Activated CD4-positive, alpha-beta T cell treated with anti-CD3 and anti-CD28 coated beads, Interleukin-2, amount 50 U/mL, for 4 hours (primary cell): ENCODE measurements around the gene TMEM43.

Experiments used
- DNase-seq, 2 experiments: peaks; one replicate each; pipeline ENCODE4 v3.0.0-alpha.2; 2020

The TMEM43 gene

DNA sequence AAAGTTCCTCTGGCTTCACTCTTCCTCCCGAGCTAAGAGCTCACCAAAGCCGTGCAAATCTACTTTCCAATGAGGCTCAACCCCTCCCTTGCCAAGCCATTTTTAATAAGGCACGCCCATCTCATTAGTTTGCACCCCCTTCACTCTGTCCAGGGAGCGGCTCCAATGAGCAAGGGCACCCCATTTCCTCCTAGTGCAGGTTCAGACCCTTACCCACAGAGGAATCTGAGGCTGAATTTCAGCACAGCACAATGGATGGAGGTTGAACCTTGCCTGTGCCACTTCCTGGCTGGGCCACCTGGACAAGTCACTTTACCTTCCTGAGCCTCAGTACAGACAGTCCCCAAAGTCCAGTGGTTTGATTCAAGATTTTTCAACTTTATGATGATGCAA lies 28.1 kb downstream of the TMEM43 start:
- DNase-seq = no peak

DNA sequence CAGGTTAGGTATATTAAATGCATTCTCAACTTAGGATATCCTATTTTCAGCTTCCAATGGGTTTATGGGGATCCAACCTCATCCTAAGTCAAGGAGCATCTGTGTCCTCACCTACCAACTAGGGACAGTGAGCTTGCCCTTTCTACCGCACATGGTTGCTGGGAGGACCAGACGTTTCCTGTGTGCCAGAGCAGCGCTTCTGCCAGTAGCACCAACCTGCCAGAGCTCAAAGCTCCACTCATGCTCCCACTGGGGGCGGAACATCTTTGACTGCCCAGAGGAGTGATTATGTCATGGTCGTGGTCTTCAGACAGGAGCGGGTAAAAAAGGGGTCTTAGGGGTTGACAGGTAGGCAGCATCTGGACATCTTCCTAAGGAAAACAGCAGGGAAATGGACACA lies 28.8 kb downstream of the TMEM43 start:
- no peak for DNase-seq

DNA sequence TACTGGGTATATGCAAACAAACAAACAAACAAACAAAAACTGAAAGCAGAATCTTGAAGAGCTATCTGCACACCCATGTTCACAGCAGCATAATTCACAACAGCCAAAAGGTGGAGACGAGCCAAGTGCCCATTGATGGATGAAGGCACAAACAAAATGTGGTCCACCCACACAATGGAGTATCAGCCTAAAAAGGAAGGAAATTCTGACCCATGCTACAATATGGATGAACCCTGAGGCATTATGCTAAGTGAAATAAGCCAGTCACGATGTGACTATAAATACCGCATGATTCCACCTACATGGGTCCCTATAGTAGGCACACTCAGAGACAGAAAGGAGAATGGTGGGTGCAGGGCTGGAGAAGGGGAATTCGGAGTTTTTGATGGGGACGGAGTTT lies 29.4 kb downstream of the TMEM43 start:
- DNase-seq = no peak

DNA sequence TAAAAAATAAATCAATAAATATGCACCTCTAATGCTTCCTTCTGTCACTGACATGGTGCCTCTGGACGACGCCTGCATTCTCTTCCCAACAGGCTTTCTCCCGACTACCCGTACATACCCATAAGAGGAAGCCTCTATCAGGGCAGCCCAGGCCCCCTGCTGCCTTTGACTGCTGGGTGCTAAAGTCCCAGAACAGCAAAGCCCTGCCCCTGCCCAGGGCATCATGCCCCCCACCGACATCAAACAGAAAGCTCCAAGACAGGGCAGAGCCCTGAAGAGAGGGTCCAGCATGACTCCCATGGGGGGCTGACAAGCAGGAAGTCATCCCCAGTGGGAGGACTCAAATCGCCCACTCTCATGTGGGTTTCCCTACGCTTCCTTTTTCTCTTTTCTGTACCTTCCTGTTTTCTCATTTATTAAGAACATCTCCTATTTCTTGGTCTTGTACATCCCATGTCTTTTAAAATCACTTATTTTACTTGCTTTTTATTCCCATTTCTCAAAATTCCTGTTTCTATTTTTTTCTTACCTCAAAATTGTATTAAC lies 30.1 kb downstream of the TMEM43 start:
- DNase-seq = no peak

DNA sequence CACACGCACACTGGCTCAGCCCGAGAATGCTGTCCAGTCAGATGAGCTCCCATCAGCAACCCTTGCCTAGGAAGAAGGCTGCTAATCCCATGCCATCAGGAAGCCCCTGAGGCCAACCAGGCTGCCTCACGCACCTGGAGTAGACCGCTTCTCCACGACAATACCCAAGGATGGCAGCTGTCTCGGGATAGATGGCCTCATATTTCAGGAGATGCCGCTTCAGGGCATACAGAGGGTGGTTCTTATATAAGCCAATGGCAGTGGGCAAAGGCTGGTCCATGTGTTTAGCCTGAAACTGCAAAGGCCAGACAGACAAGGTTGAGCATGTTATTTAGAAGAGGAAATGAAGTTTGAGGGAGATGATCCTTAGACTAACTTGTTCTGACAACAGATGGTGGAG lies 31.3 kb downstream of the TMEM43 start:
- DNase-seq = no peak

DNA sequence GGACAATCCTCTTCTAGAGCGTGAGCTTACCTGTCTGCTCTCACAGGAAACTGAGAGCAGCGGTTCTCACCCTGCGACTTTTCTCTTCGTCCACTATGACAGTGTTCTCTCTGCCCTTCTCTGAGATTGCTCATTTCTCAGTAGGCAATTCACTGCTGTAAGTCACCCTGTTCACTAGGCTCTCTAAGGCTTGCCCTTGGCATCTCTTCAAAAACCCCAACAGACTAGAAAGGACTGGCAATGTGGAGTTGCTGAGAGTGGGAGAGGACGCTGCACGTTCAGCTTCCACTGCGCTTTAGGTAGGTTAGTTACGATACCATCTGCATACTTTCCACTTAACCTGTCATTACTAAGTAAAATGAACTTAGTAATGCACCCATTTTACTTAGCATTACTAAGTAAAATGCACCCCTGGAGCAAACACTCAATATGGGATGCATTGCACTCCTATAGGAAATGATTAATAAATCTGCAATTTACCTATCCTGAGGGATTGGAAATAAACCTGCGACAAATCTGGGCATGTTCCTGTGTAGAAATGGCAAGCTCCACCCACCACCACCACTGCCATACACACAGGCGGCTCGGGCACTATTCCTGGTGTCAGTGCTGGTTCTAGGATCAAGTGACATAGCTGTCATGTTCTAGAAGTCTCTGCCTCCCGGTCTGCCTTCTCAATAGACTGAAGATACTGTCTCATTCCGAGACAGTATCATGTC lies 32.1 kb downstream of the TMEM43 start:
- DNase-seq = no peak

DNA sequence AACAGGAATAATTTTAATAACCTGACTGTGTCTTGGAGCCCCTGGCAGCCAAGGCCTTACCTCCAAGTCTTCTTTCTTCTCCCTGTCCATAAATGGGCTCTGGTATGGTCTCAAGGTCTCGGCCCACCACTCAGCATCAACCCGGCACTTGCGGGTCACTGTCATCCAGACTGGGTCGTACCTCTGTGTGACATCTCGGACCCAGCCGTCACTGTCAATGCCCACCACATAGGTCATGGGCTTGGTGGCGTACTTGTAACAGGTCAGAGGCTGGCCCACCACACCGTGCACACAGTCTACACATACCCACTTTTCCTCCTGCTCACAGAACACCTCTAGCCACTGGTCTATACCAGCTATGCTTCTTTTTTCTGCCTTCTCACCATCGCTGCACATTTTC lies 33.1 kb downstream of the TMEM43 start:
- DNase-seq = no peak

DNA sequence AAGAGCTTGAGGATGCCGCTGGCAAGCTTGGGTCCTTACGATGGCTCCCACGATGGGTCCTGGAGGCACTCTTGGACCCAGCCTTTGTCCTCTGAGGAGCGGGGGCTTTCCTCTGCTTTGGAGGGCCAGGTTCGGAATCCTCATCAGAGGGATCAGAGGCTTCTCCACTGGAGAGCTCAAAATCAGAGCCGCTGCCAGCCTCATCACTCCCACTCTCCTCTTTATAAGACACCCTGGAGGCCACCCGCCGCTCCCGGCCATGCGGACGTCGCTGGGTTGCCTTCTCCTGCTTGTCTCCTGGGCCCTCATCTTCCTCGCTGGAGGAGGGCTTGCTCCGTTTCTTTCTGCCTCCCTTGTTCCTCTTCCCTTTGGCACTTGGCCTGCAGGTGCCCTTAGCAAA lies 33.5 kb downstream of the TMEM43 start:
- no peak for DNase-seq

DNA sequence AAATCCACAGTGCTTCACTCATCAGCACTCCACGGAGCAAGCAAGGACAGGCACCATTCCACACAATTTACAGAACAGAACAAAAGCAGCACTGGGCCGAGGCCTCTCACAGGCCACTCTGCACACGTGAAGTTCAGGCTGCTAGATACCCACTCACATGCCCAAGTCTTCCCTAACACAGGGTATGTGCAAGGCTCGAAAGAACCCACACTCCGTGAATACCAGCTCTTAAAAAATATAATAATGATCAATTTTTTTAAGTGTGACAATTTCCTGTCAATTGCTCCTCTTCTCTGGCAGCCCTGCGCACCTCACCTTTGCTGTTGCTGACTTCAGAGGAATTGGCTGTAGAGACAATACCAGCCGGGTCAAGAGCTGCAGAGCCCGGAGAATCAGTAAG lies 34.6 kb downstream of the TMEM43 start:
- DNase-seq = no peak

DNA sequence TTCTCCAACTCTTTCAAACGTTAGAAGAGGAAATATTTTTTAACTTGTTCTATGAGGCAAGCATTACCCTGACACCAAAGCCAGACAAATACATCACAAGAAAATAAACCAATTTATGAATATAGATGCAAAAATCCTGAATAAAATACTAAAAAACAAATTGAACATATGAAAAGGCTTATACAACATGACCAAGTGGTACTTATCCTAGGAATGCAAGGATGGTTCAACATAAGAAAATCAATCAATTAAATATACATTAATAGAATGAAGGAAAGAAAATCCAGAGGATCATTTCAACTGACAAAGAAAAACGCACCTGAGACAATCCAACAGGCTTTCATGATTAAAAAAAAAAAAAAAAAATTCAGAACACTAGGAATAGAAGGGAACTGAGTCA lies 36.4 kb downstream of the TMEM43 start:
- DNase-seq = no peak

DNA sequence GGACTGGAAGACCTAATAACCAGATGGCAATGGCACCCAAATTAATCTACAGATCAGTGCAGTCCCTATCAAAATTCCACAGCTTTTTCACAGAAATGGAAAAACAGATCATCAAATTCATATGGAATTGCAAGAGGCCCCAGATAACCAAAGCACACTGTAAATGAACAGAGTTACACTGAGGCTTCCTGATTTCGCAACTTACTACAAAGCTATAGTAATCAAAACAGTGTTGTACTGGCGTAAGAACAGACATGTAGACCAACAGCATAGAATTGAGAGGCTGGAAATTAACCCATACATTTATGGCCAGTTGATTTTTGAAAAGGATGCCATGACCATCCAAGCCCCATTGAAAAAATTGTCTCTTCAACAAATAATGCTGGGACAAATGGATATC lies 37.3 kb downstream of the TMEM43 start:
- no peak for DNase-seq

DNA sequence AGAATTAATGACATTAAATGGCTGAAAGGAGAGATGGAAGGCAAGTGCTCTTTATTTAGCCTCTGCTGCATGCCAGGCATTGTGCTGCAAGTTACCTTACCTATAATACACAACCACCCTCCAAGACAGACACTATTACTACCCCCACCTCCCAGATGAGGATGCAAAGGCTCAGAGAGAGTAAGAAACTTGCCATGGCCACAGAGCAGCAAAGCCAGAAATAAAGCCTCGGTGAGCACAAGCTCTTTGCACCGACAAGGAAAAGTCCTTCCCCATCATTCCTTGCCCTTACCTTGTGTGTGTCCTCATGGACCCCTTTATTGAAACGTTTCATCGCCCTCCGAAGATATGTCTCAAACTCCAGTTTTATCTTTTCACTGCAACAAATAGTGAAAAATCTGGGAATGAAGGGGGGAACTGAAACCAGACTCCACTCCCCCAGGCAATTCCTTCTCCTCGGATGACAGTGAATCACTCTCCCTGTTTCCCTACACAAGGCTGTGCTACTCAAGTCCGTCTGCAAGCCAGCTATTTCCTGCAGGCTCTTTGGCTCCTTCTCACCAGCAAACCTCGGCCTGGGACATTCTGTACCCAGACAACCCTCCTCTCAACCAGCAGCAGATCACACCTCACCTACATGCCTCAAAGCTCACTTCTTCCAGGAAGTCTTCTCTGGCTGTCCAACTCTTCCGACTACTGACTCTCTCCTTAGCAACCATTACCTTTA lies 42.2 kb downstream of the TMEM43 start:
- no peak for DNase-seq

DNA sequence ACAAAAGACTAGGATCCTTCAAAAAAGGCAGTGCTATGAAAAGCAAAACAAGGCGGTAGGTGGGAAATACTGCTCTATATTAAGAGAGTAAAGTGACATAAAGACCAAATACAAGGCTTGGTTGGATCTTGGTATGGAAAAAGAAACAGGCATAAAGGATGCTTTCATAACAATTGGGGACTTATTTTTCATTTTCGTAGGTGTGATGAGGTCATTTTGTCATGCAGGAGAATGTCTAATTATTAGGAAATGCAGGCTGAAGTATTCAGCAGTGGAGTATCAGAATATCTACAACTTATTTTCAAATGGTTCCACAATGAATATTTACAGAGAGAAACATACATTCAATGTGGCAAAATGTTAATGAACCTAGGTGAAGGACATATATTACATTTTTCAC lies 44.6 kb downstream of the TMEM43 start:
- DNase-seq = no peak

DNA sequence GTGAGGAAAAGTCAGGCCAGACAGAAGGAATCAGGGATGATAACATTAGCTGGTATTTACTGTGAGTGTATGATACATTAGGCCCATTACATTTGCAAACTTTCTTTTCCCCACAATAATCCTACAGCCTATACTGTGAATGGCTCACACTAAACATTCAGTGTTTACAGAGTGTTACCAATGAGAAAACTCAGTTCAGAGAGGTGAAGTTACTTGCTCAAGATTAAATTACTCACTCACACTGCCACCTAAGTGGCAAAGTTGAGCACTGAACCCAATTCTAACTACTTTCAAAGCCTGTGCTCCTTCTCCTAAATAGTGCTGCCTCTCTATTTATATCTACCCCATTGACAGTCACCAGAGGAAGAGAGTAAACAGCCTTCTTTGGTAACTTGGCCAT lies 45.0 kb downstream of the TMEM43 start:
- DNase-seq = no peak

DNA sequence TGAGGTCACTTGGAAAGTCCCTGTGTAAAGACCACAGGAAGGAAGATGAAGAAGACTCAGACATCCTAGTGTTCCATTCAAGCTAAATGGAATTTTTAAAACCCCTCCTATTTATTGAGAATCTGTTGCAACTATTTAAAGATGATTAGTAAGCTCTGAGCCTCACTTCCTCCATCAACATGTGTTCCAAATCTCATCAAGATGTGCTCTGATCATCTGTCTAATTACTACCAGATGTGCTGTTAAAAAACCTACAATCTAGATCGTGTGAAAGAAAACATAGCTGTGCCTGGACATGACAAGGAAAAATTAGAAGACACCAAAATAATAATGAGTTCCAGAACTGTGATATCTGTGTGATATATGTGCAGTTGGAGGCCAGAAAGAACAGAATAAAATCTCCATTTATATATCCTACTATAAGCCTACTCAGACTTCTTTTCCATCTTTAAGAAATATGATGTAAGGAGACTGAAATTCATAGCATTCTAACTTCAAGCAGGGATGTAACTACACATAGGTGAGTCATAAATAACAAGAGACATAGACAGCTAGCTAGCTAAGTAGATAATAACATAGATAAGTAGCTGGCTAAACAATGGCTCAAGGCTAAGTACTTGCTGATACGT lies 45.8 kb downstream of the TMEM43 start:
- DNase-seq = no peak

DNA sequence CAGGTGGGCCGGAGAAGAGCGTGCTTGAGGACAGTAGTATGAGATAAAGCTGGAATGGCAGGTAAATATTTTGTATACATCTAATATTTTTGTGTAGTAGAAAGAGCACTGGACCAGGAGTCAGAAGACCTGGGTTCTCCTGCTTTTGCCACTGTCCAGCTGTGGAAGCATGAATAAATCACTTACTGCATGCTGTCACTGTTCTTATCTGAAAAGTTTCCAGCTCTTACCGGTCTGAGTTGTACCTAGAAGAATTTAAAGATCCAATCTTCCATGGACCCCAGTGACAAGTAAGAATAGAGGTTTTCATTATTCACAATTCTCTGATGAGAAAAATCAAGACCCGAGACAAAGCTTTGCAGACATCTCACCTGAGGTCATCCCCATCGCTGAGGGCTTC lies 47.6 kb downstream of the TMEM43 start:
- no peak for DNase-seq

DNA sequence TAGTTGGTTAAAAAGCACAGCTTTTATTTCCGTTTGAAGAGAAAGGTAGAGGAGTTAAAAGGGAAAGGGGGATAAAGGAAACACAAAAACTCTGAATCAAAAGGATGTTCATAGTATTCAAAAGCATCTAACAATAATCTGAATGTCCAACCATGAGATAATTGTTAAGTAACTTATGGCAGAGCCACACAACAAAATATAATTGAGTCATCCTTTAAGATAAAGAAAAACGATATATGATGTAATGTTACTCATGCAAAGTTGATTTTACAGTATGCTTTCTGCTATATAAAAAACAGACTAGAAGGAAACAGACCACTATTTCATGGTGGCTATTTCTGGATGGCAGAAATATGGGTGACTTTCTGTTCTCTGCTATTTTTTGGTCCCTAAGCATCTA lies 49.6 kb downstream of the TMEM43 start:
- DNase-seq = no peak

DNA sequence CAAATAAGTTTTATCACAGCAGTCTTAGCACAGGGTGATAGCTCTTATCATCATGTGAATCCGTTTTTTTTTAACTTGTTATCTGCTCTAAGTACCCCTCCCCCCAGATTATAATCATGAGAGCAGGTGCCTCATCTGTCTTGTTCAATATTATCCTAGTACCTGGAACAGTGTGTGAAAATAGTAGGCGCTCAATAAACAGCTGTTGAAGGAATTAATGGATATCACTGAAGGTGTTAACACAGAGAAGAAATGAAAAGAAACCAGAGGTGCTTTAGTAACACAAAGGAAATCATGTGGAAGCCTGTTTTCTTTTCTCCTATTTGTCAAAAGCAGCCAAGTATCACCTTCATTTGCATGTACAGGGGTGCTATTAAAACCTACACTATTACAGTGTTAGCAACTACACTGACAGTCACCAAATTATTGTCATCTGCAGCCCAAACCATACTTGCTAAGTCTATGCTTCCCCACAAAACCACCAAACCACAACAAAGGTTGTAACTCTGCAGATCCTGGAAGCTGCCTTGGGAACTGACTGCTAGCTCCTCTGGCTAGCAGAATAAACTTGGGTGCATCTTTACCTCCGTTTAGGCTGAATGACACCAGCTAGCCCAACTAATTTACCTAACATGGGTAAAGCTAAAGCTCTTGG lies 50.7 kb downstream of the TMEM43 start:
- peak; percentile 11 to 17 for DNase-seq

DNA sequence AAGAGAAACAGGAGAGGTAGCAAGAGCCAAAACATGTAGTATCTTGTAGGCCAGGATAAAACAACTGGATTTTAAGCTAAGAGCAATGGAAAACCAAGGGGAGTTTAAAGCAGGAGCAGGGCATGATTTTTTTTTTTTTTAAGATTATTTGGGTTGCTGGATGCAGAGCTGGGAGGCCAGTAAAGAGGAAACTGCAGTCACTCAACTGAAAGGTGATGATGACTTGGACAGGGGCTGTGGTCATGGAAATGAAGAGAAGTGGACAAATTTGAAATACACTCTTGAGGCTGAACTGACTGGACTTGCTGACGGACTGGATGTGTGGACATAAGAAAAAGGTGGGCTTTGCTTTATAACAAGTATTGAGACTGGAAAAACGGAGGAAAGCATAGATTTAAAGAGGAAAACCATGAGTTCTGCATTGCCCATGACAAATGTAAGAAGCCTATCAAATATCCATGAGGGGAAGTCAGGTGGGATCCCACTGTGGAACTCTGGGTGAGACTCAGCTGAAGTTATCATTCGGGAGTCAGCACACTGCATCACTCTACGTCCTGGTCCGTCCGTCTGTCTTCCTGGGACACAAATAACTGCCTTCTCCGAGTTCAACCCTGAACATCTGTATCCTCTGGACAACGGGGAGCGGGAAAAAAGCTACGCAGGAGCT lies 52.9 kb downstream of the TMEM43 start:
- DNase-seq = no peak

DNA sequence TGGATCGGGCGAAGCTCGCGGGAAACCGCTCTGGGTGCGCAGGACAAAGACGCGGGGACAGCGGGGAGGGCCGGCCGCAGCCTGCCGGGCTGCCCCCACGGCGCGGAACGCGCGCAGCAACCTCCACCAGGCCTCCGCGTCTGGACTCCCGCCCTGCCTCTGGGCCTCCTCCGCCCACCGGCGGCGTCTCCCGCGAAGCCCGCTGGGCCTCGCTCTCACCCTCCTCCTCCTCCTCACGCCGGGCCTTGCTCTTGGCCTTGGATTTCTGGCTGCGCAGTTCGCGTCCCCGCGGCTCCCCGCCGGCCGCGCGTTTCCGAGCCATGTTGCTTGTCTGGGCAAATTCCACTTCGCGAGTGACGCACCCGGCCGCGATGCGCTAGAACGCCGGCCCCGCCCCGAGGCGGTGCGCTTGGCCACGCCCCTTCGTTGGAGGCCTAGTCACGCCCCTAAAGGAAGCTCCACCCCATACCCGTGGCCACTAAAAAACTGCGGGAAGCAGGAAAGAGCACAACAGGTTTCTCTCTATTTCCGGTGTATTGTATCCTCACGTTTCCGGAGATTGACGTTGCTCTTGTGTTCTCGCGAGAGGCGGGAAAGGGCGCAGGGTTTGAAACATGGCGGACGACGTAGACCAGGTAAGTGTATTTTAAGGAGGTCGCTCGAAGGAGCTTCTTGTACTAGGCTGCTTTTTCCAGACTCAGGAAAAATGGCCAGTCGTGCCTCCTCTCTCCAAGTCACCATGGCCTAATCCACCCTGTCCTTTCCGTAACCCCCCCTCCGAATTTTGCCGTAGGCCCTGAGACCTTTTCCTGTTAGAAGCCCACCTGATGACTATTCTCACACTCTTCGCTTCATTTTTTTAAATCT lies 53.6 kb downstream of the TMEM43 start, which contains the start of the genes LSM3 and XPC:
Gene LSM3, plus strand, starts transcription at position 571 of the 867 bp plus-strand sequence. Its CDS starts 44 bp downstream, at position 615.
Gene XPC, minus strand, starts transcription at position 355 of the 867 bp plus-strand sequence. Its CDS starts 33 bp downstream, at position 322.
- DNase-seq = peak; percentile 95 to 97

DNA sequence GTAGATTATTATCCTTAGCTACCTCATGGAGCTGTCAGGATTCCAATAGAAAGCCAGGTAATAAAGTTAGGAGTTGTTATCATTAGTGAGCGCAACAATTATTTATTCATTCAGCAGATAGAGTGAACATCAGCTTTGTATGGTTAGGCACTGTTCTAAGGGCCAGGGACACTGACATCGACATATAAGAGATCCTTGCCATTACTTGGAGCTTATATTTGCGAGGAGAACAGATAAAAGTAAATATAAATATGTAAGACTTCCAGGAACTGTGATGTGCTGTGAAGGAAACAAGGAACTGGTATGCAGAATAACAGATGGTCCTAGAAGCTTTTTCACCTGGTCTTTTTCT lies 54.2 kb downstream of the TMEM43 start:
- no peak for DNase-seq

DNA sequence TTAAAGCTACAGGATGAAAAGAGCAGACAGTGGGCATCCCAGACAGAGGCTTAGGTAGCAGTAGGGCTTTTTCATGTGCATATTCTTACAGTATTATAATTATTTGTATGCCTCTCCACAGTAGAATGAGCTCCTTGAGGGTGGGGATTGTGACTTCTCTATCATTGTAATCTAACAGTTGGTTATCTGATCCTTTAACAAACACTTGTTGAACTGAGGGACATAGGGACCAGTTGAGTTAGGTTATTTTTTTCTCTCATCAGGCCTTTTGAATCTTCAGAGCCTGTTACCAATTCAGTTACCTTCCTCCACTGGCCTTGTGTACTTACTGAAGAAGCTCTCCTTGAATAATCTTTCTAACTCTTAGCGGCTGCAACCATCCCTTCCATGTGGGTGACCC lies 54.9 kb downstream of the TMEM43 start:
- DNase-seq = no peak
